ENCODE data around the gene PTCH2. TPM values are rescaled to one million over a fixed set of nuclear protein-coding genes. Genes with fewer than 3 reads are reported as not detected.

The PTCH2 gene
- total RNA-seq, 4 donors from 2014 or later = 0.27 to 2.5 (median 0.79) TPM

- Histone ChIP-seq H3K27me3 (no peaks in the 10 kb centered on the region), H3K4me1 (no peaks in the 10 kb centered on the region), H3K27ac (no peak overlapping the region), H3K36me3 (peaks cover 0 to 8% (median 0%) of the 10 kb centered on the region in 3 donors), H3K4me3 (no peak overlapping the region), H3K9me3 (no peaks in the 10 kb centered on the region)
- DNase-seq = no peak
- TF ChIP-seq CTCF (IDR thresholded peaks at IDR 0.05) = no peak
- TF ChIP-seq POLR2A (IDR thresholded peaks at IDR 0.05) = no peak
Measured at GRCh38 chr1:44881011-44881632, 38.1 kb upstream of the PTCH2 start.

DNA sequence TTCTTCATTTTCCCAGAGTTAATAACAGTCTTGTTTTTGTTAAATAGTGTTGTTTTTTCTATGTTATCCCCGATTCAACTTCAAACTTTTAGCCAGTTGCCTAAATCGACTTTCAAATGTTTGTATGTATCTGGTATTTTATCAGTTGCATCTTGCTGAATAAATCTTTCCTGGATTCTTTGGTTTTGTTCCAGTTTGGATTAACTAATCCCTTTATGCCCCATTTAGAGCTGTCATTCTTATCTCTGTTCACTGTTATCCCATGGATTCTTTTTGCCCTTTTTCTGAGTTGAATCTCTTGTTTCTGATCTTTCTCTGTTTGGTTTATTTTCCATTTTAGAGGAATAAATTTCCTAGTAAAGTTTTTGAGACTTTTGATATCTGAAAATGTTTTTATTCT lies 31.1 kb upstream of the PTCH2 start:
- no peak overlapping the region for H3K4me3 ChIP-seq
- no peaks in the 10 kb centered on the region for H3K36me3 ChIP-seq
- H3K4me1 ChIP-seq = no peaks in the 10 kb centered on the region
- no peak overlapping the region for H3K27ac ChIP-seq
- DNase-seq = no peak
- no peaks in the 10 kb centered on the region for H3K27me3 ChIP-seq
- TF ChIP-seq CTCF (IDR thresholded peaks at IDR 0.05) = no peak
- TF ChIP-seq POLR2A (IDR thresholded peaks at IDR 0.05) = no peak
- H3K9me3 ChIP-seq = no peaks in the 10 kb centered on the region

- Histone ChIP-seq H3K36me3 (no peaks in the 10 kb centered on the region), H3K4me3 (no peak overlapping the region), H3K27ac (no peak overlapping the region), H3K9me3 (no peaks in the 10 kb centered on the region), H3K27me3 (no peaks in the 10 kb centered on the region), H3K4me1 (no peaks in the 10 kb centered on the region)
- no peak for DNase-seq
- no peak for TF ChIP-seq CTCF (IDR thresholded peaks at IDR 0.05)
- TF ChIP-seq POLR2A (IDR thresholded peaks at IDR 0.05) = no peak
Measured at GRCh38 chr1:44870096-44870495, 27.0 kb upstream of the PTCH2 start.

GRCh38 chr1:44867801-44868200 lies 24.7 kb upstream of the PTCH2 start:
- no peak overlapping the region for H3K4me3 ChIP-seq
- no peaks in the 10 kb centered on the region for H3K4me1 ChIP-seq
- DNase-seq = no peak
- H3K36me3 ChIP-seq = no peaks in the 10 kb centered on the region
- TF ChIP-seq POLR2A (IDR thresholded peaks at IDR 0.05) = no peak
- no peak for TF ChIP-seq CTCF (IDR thresholded peaks at IDR 0.05)
- no peaks in the 10 kb centered on the region for H3K9me3 ChIP-seq
- H3K27me3 ChIP-seq = no peaks in the 10 kb centered on the region
- no peak overlapping the region for H3K27ac ChIP-seq

DNA sequence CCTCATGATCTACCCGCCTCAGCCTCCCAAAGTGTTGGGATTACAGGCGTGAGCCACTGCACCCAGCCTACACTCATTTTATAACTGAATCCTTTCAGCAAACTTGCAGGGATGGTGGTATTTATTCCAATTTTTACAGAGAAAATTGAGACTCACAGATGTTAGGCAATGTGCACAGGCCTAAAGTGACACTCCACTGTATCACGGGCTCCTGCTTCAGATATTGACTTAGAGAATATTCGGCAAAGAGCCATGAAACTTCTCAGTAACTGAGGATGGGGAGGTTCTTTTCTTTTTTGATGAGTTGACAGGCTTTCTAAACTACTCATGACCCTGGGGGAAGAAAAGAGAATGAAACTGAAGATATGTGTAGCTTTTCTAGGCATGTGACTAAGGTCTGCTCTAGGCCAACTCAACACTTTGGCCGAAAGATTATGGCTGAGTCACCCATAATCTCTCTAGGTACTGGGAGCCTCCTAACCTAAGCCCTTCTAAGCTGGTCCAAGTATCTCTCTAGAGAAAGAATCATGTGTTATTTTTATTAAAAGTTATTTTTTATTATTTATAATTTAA lies 19.9 kb upstream of the PTCH2 start:
- H3K27me3 ChIP-seq = no peaks in the 10 kb centered on the region
- H3K36me3 ChIP-seq = no peaks in the 10 kb centered on the region
- no peaks in the 10 kb centered on the region for H3K9me3 ChIP-seq
- TF ChIP-seq CTCF (IDR thresholded peaks at IDR 0.05) = no peak
- TF ChIP-seq POLR2A (IDR thresholded peaks at IDR 0.05) = no peak
- DNase-seq = no peak
- no peak overlapping the region for H3K4me3 ChIP-seq
- H3K27ac ChIP-seq = no peak overlapping the region
- no peaks in the 10 kb centered on the region for H3K4me1 ChIP-seq

All from Peyer's patch (tissue), 4 donors.